ENCODE data around the gene LOXL1. TPM values are rescaled to one million over a fixed set of nuclear protein-coding genes. Genes with fewer than 3 reads are reported as not detected.

Gene LOXL1
- polyA plus RNA-seq, 2 donors, result 7.2 to 9.6 TPM

- Histone ChIP-seq H3K4me1 (ENCODE audit: control insufficient read depth in 2 of 2, insufficient read depth in 2 of 2, low read length in 1 of 2) (peaks cover 5 to 22% of the 10 kb centered on the region in 2 donors), H3K36me3 (ENCODE audit: control insufficient read depth in 2 of 2, insufficient read depth in 2 of 2, low read length in 1 of 2) (peaks cover 5 to 6% of the 10 kb centered on the region in 2 donors), H3K4me3 (ENCODE audit: low read depth in 1 of 2, low read length in 2 of 2) (peak overlapping the region; percentile 78 to 91), H3K27me3 (ENCODE audit: control insufficient read depth in 1 of 2, insufficient read depth in 2 of 2, low read length in 2 of 2) (no peaks in the 10 kb centered on the region), H3K9me3 (ENCODE audit: control insufficient read depth in 2 of 2, insufficient read depth in 1 of 2, low read depth in 1 of 2, low read length in 1 of 2) (no peaks in the 10 kb centered on the region), H3K27ac (ENCODE audit: low read depth in 2 of 2, low read length in 1 of 2) (peak overlapping the region; percentile 94 to 96)
- 0 to 1% methylated on average over 17 to 18 of the region's 18 CpGs for WGBS, 2 donors
These were observed 68.8 kb downstream of the LOXL1 start for GRCh38 chr15:73994912-73995622.

- peaks cover 5 to 6% of the 10 kb centered on the region in 2 donors for H3K36me3 ChIP-seq (ENCODE audit: control insufficient read depth in 2 of 2, insufficient read depth in 2 of 2, low read length in 1 of 2)
- no peaks in the 10 kb centered on the region for H3K27me3 ChIP-seq (ENCODE audit: control insufficient read depth in 1 of 2, insufficient read depth in 2 of 2, low read length in 2 of 2)
- peak overlapping the region in 1 of 2 donors; percentile 67 for H3K27ac ChIP-seq (ENCODE audit: low read depth in 2 of 2, low read length in 1 of 2)
- H3K4me3 ChIP-seq (ENCODE audit: low read depth in 1 of 2, low read length in 2 of 2), result peak overlapping the region in 1 of 2 donors; percentile 91
- 33 to 37% methylated on average over 2 of the region's 2 CpGs for WGBS, 2 donors
- peaks cover 5 to 15% of the 10 kb centered on the region in 2 donors for H3K4me1 ChIP-seq (ENCODE audit: control insufficient read depth in 2 of 2, insufficient read depth in 2 of 2, low read length in 1 of 2)
- no peaks in the 10 kb centered on the region for H3K9me3 ChIP-seq (ENCODE audit: control insufficient read depth in 2 of 2, insufficient read depth in 1 of 2, low read depth in 1 of 2, low read length in 1 of 2)
These were observed 70.0 kb downstream of the LOXL1 start for GRCh38 chr15:73996267-73996666.

GRCh38 chr15:73996939-73997338 lies 70.7 kb downstream of the LOXL1 start:
- Histone ChIP-seq H3K9me3 (ENCODE audit: control insufficient read depth in 2 of 2, insufficient read depth in 1 of 2, low read depth in 1 of 2, low read length in 1 of 2) (no peaks in the 10 kb centered on the region), H3K36me3 (ENCODE audit: control insufficient read depth in 2 of 2, insufficient read depth in 2 of 2, low read length in 1 of 2) (peaks cover 5 to 6% of the 10 kb centered on the region in 2 donors), H3K4me3 (ENCODE audit: low read depth in 1 of 2, low read length in 2 of 2) (peak overlapping the region in 1 of 2 donors; percentile 40), H3K4me1 (ENCODE audit: control insufficient read depth in 2 of 2, insufficient read depth in 2 of 2, low read length in 1 of 2) (peaks cover 5 to 12% of the 10 kb centered on the region in 2 donors), H3K27ac (ENCODE audit: low read depth in 2 of 2, low read length in 1 of 2) (peak overlapping the region in 1 of 2 donors; percentile 67), H3K27me3 (ENCODE audit: control insufficient read depth in 1 of 2, insufficient read depth in 2 of 2, low read length in 2 of 2) (no peaks in the 10 kb centered on the region)
- WGBS, 2 donors, result 14 to 23% methylated on average over 5 of the region's 5 CpGs

DNA sequence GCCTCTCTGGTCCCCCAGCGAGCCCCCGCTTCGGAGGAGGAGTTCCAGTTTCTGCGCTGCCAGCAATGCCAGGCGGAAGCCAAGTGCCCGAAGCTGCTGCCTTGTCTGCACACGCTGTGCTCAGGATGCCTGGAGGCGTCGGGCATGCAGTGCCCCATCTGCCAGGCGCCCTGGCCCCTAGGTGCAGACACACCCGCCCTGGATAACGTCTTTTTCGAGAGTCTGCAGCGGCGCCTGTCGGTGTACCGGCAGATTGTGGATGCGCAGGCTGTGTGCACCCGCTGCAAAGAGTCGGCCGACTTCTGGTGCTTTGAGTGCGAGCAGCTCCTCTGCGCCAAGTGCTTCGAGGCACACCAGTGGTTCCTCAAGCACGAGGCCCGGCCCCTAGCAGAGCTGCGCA lies 71.7 kb downstream of the LOXL1 start:
- H3K36me3 ChIP-seq (ENCODE audit: control insufficient read depth in 2 of 2, insufficient read depth in 2 of 2, low read length in 1 of 2), result peaks cover 5 to 6% of the 10 kb centered on the region in 2 donors

More for the DNA sequence above, 71.7 kb downstream of the LOXL1 start:
- H3K9me3 ChIP-seq (ENCODE audit: control insufficient read depth in 2 of 2, insufficient read depth in 1 of 2, low read depth in 1 of 2, low read length in 1 of 2), result no peaks in the 10 kb centered on the region
- H3K27me3 ChIP-seq (ENCODE audit: control insufficient read depth in 1 of 2, insufficient read depth in 2 of 2, low read length in 2 of 2), result no peaks in the 10 kb centered on the region
- 60 to 74% methylated on average over 27 of the region's 27 CpGs for WGBS, 2 donors
- no peak overlapping the region for H3K4me3 ChIP-seq (ENCODE audit: low read depth in 1 of 2, low read length in 2 of 2)
- H3K27ac ChIP-seq (ENCODE audit: low read depth in 2 of 2, low read length in 1 of 2), result peak overlapping the region; percentile 1 to 43
- H3K4me1 ChIP-seq (ENCODE audit: control insufficient read depth in 2 of 2, insufficient read depth in 2 of 2, low read length in 1 of 2), result peaks cover 5 to 14% of the 10 kb centered on the region in 2 donors

Other genes with a start within 250 kb of the LOXL1 start
- 10 to 100 TPM in 1 of 2 donors, 1 to 10 TPM in 1; 9.3 to 11.0 TPM for gene CD276, start 242.1 kb upstream of the LOXL1 start, polyA plus RNA-seq
- 10 to 100 TPM; 12.8 to 14.9 TPM for gene INSYN1, start 173.1 kb upstream of the LOXL1 start, polyA plus RNA-seq
- gene TBC1D21, start 52.9 kb upstream of the LOXL1 start, polyA plus RNA-seq, result not detected
- 1 to 10 TPM; 9.0 to 9.5 TPM for gene STOML1, start 65.8 kb downstream of the LOXL1 start, polyA plus RNA-seq
- gene PML, start 68.3 kb downstream of the LOXL1 start, polyA plus RNA-seq, result 10 to 100 TPM; 16.9 to 18.8 TPM
- gene GOLGA6A, start 156.1 kb downstream of the LOXL1 start, polyA plus RNA-seq, result under 1 TPM; 0.02 TPM
- gene ISLR2, start 204.1 kb downstream of the LOXL1 start, polyA plus RNA-seq, result under 1 TPM; 0.10 to 0.12 TPM
- gene ISLR, start 247.2 kb downstream of the LOXL1 start, polyA plus RNA-seq, result 1 to 10 TPM; 2.3 to 5.3 TPM

Data from esophagus (tissue), 2 donors.